ENCODE data around the gene ABLIM2. TPM values are rescaled to one million over a fixed set of nuclear protein-coding genes. Genes with fewer than 3 reads are reported as not detected.

ABLIM2 gene
- total and polyA plus RNA-seq, 3 donors from 2014 or later: 5.2 to 7.5 (median 6.9) TPM

- Histone ChIP-seq H3K9me3 (no peaks in the 10 kb centered on the region), H3K4me1 (no peaks in the 10 kb centered on the region), H3K27me3 (no peaks in the 10 kb centered on the region), H3K27ac (no peak overlapping the region), H3K4me3 (no peak overlapping the region), H3K36me3 (ENCODE audit: low read depth, missing control alignments) (no peaks in the 10 kb centered on the region)
- TF ChIP-seq CTCF (IDR thresholded peaks at IDR 0.05) (no peak), POLR2A (IDR thresholded peaks at IDR 0.05) (no peak)
- WGBS, 2 donors: 92 to 100% methylated on average over 1 to 8 of the region's 8 CpGs
- intact Hi-C loops (cut with DNase I; ENCODE audit: low total_unique reads): loop anchor here (5.0 kb wide), 1 partner anchor 197 kb away; no protein-coding TSS in a partner anchor
- no peak for DNase-seq
Measured at GRCh38 chr4:7999695-8000094, 158.9 kb downstream of the ABLIM2 start.

GRCh38 chr4:7999279-7999678, 159.3 kb downstream of the ABLIM2 start:
- no peak for TF ChIP-seq POLR2A (IDR thresholded peaks at IDR 0.05)
- no peak for TF ChIP-seq CTCF (IDR thresholded peaks at IDR 0.05)
- no peak for DNase-seq
- H3K4me3 ChIP-seq: no peak overlapping the region
- intact Hi-C loops (cut with DNase I; ENCODE audit: low total_unique reads): loop anchor here (5.0 kb wide), 1 partner anchor 197 kb away; no protein-coding TSS in a partner anchor
- H3K27me3 ChIP-seq: no peaks in the 10 kb centered on the region
- no peak overlapping the region for H3K27ac ChIP-seq
- H3K36me3 ChIP-seq (ENCODE audit: low read depth, missing control alignments): no peaks in the 10 kb centered on the region
- H3K9me3 ChIP-seq: no peaks in the 10 kb centered on the region
- H3K4me1 ChIP-seq: no peaks in the 10 kb centered on the region
- WGBS, 2 donors: 96 to 97% methylated on average over 7 of the region's 7 CpGs

GRCh38 chr4:7998447-7998846, 160.2 kb downstream of the ABLIM2 start:
- Histone ChIP-seq H3K36me3 (ENCODE audit: low read depth, missing control alignments) (no peaks in the 10 kb centered on the region), H3K4me1 (no peaks in the 10 kb centered on the region), H3K27me3 (no peaks in the 10 kb centered on the region), H3K9me3 (no peaks in the 10 kb centered on the region), H3K27ac (no peak overlapping the region), H3K4me3 (no peak overlapping the region)
- WGBS, 2 donors: 91 to 100% methylated on average over 2 to 8 of the region's 8 CpGs
- intact Hi-C loops (cut with DNase I; ENCODE audit: low total_unique reads): loop anchor here (5.0 kb wide), 1 partner anchor 196 kb away; no protein-coding TSS in a partner anchor
- no peak for TF ChIP-seq POLR2A (IDR thresholded peaks at IDR 0.05)
- TF ChIP-seq CTCF (IDR thresholded peaks at IDR 0.05): no peak
- no peak for DNase-seq

- 93 to 96% methylated on average over 2 to 6 of the region's 6 CpGs for WGBS, 2 donors
- Histone ChIP-seq H3K4me1 (no peaks in the 10 kb centered on the region), H3K4me3 (no peak overlapping the region), H3K9me3 (no peaks in the 10 kb centered on the region), H3K27me3 (no peaks in the 10 kb centered on the region), H3K36me3 (ENCODE audit: low read depth, missing control alignments) (no peaks in the 10 kb centered on the region), H3K27ac (no peak overlapping the region)
- intact Hi-C loops (cut with DNase I; ENCODE audit: low total_unique reads): loop anchor here (5.0 kb wide), 1 partner anchor 194 kb away; no protein-coding TSS in a partner anchor
- no peak for TF ChIP-seq CTCF (IDR thresholded peaks at IDR 0.05)
- no peak for TF ChIP-seq POLR2A (IDR thresholded peaks at IDR 0.05)
- no peak for DNase-seq
Measured at GRCh38 chr4:7995866-7996265, 162.7 kb downstream of the ABLIM2 start.

- intact Hi-C loops (cut with DNase I; ENCODE audit: low total_unique reads): loop anchor here (5.0 kb wide), 1 partner anchor 193 kb away; no protein-coding TSS in a partner anchor
- Histone ChIP-seq H3K4me1 (no peaks in the 10 kb centered on the region), H3K4me3 (no peak overlapping the region), H3K27ac (no peak overlapping the region), H3K36me3 (ENCODE audit: low read depth, missing control alignments) (no peaks in the 10 kb centered on the region), H3K9me3 (no peaks in the 10 kb centered on the region), H3K27me3 (no peaks in the 10 kb centered on the region)
- TF ChIP-seq POLR2A (IDR thresholded peaks at IDR 0.05): no peak
- TF ChIP-seq CTCF (IDR thresholded peaks at IDR 0.05): no peak
- no peak for DNase-seq
- 93 to 98% methylated on average over 3 to 7 of the region's 7 CpGs for WGBS, 2 donors
Measured at GRCh38 chr4:7995135-7995534, 163.5 kb downstream of the ABLIM2 start.
